HEK293 (cell line): ENCODE measurements around the gene PACS2.

Source experiments
- YY1 ChIP-seq: fragments of 450-650 bp; formaldehyde crosslinking; IDR thresholded peaks from 2 replicates; pipeline ENCODE4 v1.5.1; 2018; ENCODE audit warnings: missing biosample characterization, missing genetic modification characterization
- ZNF416 ChIP-seq: fragments of 450-650 bp; formaldehyde crosslinking; IDR thresholded peaks from 2 replicates; pipeline ENCODE4 v1.5.1; 2016; ENCODE audit warnings: missing biosample characterization, missing genetic modification characterization
- ZNF549 ChIP-seq: fragments of 450-650 bp; IDR thresholded peaks from 2 replicates; pipeline ENCODE4 v1.5.1; 2018; ENCODE audit warnings: missing biosample characterization, missing genetic modification characterization, mild to moderate bottlenecking, inconsistent platforms, moderate library complexity
- ZNF76 ChIP-seq: fragments of 450-650 bp; formaldehyde crosslinking; IDR thresholded peaks from 2 replicates; pipeline ENCODE4; 2016; ENCODE audit warnings: low read depth, missing biosample characterization, missing genetic modification characterization, borderline replicate concordance
- ZNF785 ChIP-seq: fragments of 450-650 bp; formaldehyde crosslinking; IDR thresholded peaks from 2 replicates; pipeline ENCODE4 v1.5.1; 2016; ENCODE audit warnings: missing biosample characterization, missing genetic modification characterization
- TF ChIP-seq, protein P1 (sequence below): fragments of 450-650 bp; formaldehyde crosslinking; IDR thresholded peaks from 2 replicates; pipeline ENCODE4 v1.5.1; 2016; ENCODE audit warnings: missing biosample characterization, missing genetic modification characterization

- TF ChIP-seq ZNF549 (tag by site-specific recombination): no peak
- TF ChIP-seq ZNF785: no peak
- TF ChIP-seq ZNF416 (tag by site-specific recombination): no peak
- no peak for TF ChIP-seq YY1 (tag by site-specific recombination)
- TF ChIP-seq, protein P1, sequence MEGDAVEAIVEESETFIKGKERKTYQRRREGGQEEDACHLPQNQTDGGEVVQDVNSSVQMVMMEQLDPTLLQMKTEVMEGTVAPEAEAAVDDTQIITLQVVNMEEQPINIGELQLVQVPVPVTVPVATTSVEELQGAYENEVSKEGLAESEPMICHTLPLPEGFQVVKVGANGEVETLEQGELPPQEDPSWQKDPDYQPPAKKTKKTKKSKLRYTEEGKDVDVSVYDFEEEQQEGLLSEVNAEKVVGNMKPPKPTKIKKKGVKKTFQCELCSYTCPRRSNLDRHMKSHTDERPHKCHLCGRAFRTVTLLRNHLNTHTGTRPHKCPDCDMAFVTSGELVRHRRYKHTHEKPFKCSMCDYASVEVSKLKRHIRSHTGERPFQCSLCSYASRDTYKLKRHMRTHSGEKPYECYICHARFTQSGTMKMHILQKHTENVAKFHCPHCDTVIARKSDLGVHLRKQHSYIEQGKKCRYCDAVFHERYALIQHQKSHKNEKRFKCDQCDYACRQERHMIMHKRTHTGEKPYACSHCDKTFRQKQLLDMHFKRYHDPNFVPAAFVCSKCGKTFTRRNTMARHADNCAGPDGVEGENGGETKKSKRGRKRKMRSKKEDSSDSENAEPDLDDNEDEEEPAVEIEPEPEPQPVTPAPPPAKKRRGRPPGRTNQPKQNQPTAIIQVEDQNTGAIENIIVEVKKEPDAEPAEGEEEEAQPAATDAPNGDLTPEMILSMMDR: no peak
- TF ChIP-seq ZNF76 (tag by site-specific recombination): no peak
Measured at GRCh38 chr14:105432657-105433056, 118.1 kb downstream of the PACS2 start.
